ENCODE results near the gene SNAPC5.

Gene SNAPC5

GRCh38 chr15:66497502-66498455, at the start of gene SNAPC5:
SNAPC5 (minus strand) TSS chr15:66497762; CDS start chr15:66497731, 31 bp downstream.
- peak within 1 kb of the TSS; percentile 75 for H3K4me3 ChIP-seq (ENCODE audit: low read depth, low read length)
- DNase-seq (ENCODE audit: low read depth), result peak; percentile 97
- TF ChIP-seq, protein P1, sequence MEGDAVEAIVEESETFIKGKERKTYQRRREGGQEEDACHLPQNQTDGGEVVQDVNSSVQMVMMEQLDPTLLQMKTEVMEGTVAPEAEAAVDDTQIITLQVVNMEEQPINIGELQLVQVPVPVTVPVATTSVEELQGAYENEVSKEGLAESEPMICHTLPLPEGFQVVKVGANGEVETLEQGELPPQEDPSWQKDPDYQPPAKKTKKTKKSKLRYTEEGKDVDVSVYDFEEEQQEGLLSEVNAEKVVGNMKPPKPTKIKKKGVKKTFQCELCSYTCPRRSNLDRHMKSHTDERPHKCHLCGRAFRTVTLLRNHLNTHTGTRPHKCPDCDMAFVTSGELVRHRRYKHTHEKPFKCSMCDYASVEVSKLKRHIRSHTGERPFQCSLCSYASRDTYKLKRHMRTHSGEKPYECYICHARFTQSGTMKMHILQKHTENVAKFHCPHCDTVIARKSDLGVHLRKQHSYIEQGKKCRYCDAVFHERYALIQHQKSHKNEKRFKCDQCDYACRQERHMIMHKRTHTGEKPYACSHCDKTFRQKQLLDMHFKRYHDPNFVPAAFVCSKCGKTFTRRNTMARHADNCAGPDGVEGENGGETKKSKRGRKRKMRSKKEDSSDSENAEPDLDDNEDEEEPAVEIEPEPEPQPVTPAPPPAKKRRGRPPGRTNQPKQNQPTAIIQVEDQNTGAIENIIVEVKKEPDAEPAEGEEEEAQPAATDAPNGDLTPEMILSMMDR (conservative IDR thresholded peaks at IDR 0.05; ENCODE audit: low read depth, low read length), result peak; percentile 92

- H3K4me3 ChIP-seq (ENCODE audit: low read depth, low read length), result no peak overlapping the region
- TF ChIP-seq, protein P1 (conservative IDR thresholded peaks at IDR 0.05; ENCODE audit: low read depth, low read length), result no peak
- no peak for DNase-seq (ENCODE audit: low read depth)
Observed at GRCh38 chr15:66545255-66545654, 47.7 kb upstream of the SNAPC5 start.

DNA sequence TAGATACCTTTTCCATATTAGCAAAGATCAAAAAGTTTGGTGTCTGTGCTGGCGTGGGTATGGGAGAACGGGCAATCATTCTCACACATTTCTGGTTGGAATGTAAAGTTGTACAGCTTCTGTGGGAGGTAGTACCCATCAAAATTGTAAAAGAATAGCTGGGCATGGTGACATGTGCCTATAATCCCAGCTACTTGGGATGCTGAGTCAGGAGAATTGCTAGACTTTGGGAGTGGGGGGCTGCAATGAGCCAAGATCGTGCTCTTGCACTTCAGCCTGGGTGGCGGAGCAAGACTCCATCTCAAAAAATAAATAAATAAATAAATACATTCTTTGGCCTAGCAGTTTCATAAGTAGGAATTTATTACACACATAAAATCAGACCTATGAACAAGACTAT, 45.3 kb upstream of the SNAPC5 start:
- no peak overlapping the region for H3K4me3 ChIP-seq (ENCODE audit: low read depth, low read length)
- TF ChIP-seq, protein P1 (conservative IDR thresholded peaks at IDR 0.05; ENCODE audit: low read depth, low read length), result no peak
- no peak for DNase-seq (ENCODE audit: low read depth)

GRCh38 chr15:66535056-66535455, 37.5 kb upstream of the SNAPC5 start:
- no peak overlapping the region for H3K4me3 ChIP-seq (ENCODE audit: low read depth, low read length)
- TF ChIP-seq, protein P1 (conservative IDR thresholded peaks at IDR 0.05; ENCODE audit: low read depth, low read length), result no peak
- no peak for DNase-seq (ENCODE audit: low read depth)

GRCh38 chr15:66524838-66525237, 27.3 kb upstream of the SNAPC5 start:
- TF ChIP-seq, protein P1 (conservative IDR thresholded peaks at IDR 0.05; ENCODE audit: low read depth, low read length), result no peak
- no peak for DNase-seq (ENCODE audit: low read depth)
- no peak overlapping the region for H3K4me3 ChIP-seq (ENCODE audit: low read depth, low read length)

GRCh38 chr15:66523926-66524325, 26.4 kb upstream of the SNAPC5 start:
- DNase-seq (ENCODE audit: low read depth), result no peak
- H3K4me3 ChIP-seq (ENCODE audit: low read depth, low read length), result no peak overlapping the region
- TF ChIP-seq, protein P1 (conservative IDR thresholded peaks at IDR 0.05; ENCODE audit: low read depth, low read length), result no peak

All from choroid plexus epithelial cell (primary cell).